PC-9 (cell line): ENCODE results near the gene CD44. TPM values are rescaled to one million over a fixed set of nuclear protein-coding genes. Genes with fewer than 3 reads are reported as not detected.

Experiments used
- BruUV-seq: library from RNA; stranded (reverse); fragments of 400-500 nt; replicated peaks from 2 replicates; lab custom pipeline; 2021; lab: Mats Ljungman, UMichigan
- CTCF ChIA-PET: fragments of 300-600 bp; sonication (Branson Sonifier 250); formaldehyde crosslinking; loops from one replicate; lab custom pipeline; 2022; ENCODE audit warnings: antibody characterized with exemption; lab: Charles Lee
- POLR2A ChIA-PET: fragments of 300-600 bp; sonication (Branson Sonifier 250); formaldehyde crosslinking; loops from one replicate; lab custom pipeline; 2022; ENCODE audit warnings: antibody characterized with exemption; ENCODE audit not compliant: unreplicated experiment; lab: Charles Lee
- DNase-seq, 2 experiments: peaks; one replicate each; pipeline versions ENCODE4 v3.0.0 to v3.0.0-alpha.2; 2015 to 2022; ENCODE audit warnings: mixed read lengths in 1 of 2
- H2AFZ ChIP-seq: fragments of 200-600 bp; sonication (generic); 2 replicates; pipeline ENCODE4 v1.8.1; 2017; ENCODE audit warnings: antibody characterized with exemption
- H3F3A ChIP-seq: fragments of 200-600 bp; sonication (generic); 2 replicates; pipeline ENCODE4 v1.8.1; 2017; ENCODE audit warnings: antibody characterized with exemption, mild to moderate bottlenecking, low read depth; ENCODE audit not compliant: insufficient read depth
- H3K27ac ChIP-seq: fragments of 200-600 bp; sonication (generic); 2 replicates; pipeline ENCODE4 v1.6.1; 2016; ENCODE audit warnings: mixed run types
- H3K27me3 ChIP-seq: fragments of 200-600 bp; sonication (generic); 2 replicates; pipeline ENCODE4 v1.6.1; 2016; ENCODE audit warnings: low read depth, mixed run types; ENCODE audit not compliant: insufficient read depth
- H3K36me3 ChIP-seq: fragments of 200-600 bp; sonication (generic); 2 replicates; pipeline ENCODE4 v1.6.1; 2016; ENCODE audit warnings: low read depth, mixed run types
- H3K4me1 ChIP-seq: fragments of 200-600 bp; sonication (generic); replicated peaks from 2 replicates; pipeline ENCODE4 v1.6.1; 2016; ENCODE audit warnings: mixed run types; ENCODE audit not compliant: insufficient read depth
- H3K4me2 ChIP-seq: fragments of 200-600 bp; sonication (generic); 2 replicates; pipeline ENCODE4 v1.6.1; 2017; ENCODE audit warnings: mixed run types
- H3K4me3 ChIP-seq: fragments of 200-600 bp; sonication (generic); 2 replicates; pipeline ENCODE4 v1.6.1; 2016; ENCODE audit warnings: mixed run types
- H3K79me2 ChIP-seq: fragments of 200-600 bp; sonication (generic); 2 replicates; pipeline ENCODE4 v1.6.1; 2017; ENCODE audit warnings: low read depth, mixed run types
- H3K9me2 ChIP-seq: fragments of 200-600 bp; sonication (generic); 2 replicates; pipeline ENCODE4 v1.8.1; 2017; ENCODE audit warnings: mild to moderate bottlenecking; ENCODE audit not compliant: insufficient read depth
- H3K9me3 ChIP-seq: fragments of 200-600 bp; sonication (generic); 2 replicates; pipeline ENCODE4 v1.8.1; 2016; ENCODE audit warnings: low read depth; ENCODE audit not compliant: insufficient read depth
- H4K20me1 ChIP-seq: fragments of 200-600 bp; sonication (generic); 2 replicates; pipeline ENCODE4 v1.8.1; 2017; ENCODE audit not compliant: insufficient read depth
- CTCF ChIP-seq: fragments of 200-600 bp; sonication (generic); conservative IDR thresholded peaks from 2 replicates; pipeline ENCODE4 v1.6.1; 2017; ENCODE audit warnings: mixed run types, antibody characterized with exemption, mild to moderate bottlenecking, moderate library complexity
- EZH2 ChIP-seq: fragments of 200-600 bp; sonication (generic); IDR thresholded peaks from 2 replicates; pipeline ENCODE4 v1.8.0; 2017; ENCODE audit warnings: antibody characterized with exemption, low read depth
- intact Hi-C: fragments of 100-400 bp; cut with micrococcal nuclease; formaldehyde crosslinking; loops from one replicate; pipeline ENCODE4 v1.10.0; 2022; ENCODE audit not compliant: unreplicated experiment
- total RNA-seq: library from RNA; stranded (reverse); gene quantifications from 2 replicates; pipeline ENCODE4 v1.2.3, GENCODE V29; 2021

The CD44 gene
- total RNA-seq, 1 experiment from 2014 or later = 775 TPM

DNA sequence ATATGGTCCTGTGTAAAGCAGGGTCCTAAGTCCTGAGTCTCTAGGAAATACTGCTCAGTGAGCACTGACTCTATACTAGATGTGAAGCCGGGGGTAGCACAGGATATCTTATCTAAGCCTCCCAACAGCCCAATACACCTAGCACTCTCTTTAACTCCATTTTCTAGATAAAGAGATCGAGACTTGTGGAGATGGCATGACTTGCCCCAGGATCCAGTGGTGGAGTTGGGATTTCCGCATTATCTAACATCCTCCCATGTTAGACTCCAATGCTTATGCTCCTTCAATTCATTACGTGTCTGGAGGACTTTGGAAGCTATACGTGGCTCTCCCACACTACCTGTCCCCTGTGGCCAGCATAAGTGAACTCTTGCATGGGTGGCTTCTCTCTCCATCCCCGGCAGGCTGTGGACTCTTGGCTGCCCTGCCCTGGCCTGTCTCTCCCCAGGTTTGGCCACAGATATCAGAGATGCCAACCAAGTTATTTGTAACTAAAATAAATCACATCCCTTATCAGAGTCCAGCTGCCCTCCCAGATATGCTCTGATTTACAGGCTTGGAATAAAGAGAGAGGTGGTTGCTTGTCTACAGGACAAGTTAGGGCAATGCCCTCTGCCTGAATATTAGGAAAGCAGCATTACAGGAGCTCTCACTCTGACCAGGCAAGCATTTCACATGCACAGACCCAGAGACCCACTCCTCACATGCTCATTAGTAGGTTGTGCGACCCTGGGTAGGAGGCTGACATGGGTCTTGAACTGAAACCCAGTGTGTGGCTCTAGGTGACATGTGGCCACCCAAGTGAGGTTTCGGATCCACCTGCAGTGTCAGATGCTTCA lies 4.5 kb downstream of the CD44 start:
- no peak; the same call in 1 of the 2 replicates for TF ChIP-seq CTCF
- no peak for TF ChIP-seq EZH2
- H2AFZ ChIP-seq = no peak overlapping the region
- DNase-seq = no peak
- intact Hi-C loops = loop anchor here (1.0 to 10.0 kb wide), 8 partner anchors 23 to 247 kb away; no protein-coding TSS in a partner anchor
- peaks cover 58% of the 10 kb centered on the region for H3K36me3 ChIP-seq
- no peaks in the 10 kb centered on the region for H3K27me3 ChIP-seq
- peak overlapping the region; percentile 91 for H3K27ac ChIP-seq
- H3F3A ChIP-seq = peaks cover 75% of the 10 kb centered on the region
- H3K79me2 ChIP-seq = peaks cover 100% of the 10 kb centered on the region
- H4K20me1 ChIP-seq = peaks cover 33% of the 10 kb centered on the region
- H3K9me2 ChIP-seq = no peaks in the 10 kb centered on the region
- H3K9me3 ChIP-seq = 0 out of 2 replicates have a peak, but pooled peaks cover 3% of the 10 kb centered on the region
- H3K4me3 ChIP-seq = peak overlapping the region; percentile 70
- peaks cover 79% of the 10 kb centered on the region for H3K4me1 ChIP-seq
- CTCF ChIA-PET = interaction anchor here (0.7 to 1.0 kb wide), 2 partner anchors 35 to 40 kb away, joined by 3 to 6 read pairs; no protein-coding TSS in a partner anchor
- H3K4me2 ChIP-seq = peak overlapping the region; percentile 97
- no TSS peak for BruUV-seq
- POLR2A ChIA-PET = interaction anchor here (0.6 to 0.7 kb wide), 2 partner anchors 134 to 1042 kb away, joined by 6 to 7 read pairs; no protein-coding TSS in a partner anchor

GRCh38 chr11:35144136-35144741 lies 5.3 kb downstream of the CD44 start:
- TF ChIP-seq EZH2 = no peak
- no peak for TF ChIP-seq CTCF
- peak; percentile 69 to 91 for DNase-seq
- H3K27me3 ChIP-seq = no peaks in the 10 kb centered on the region
- H3F3A ChIP-seq = peaks cover 80% of the 10 kb centered on the region
- intact Hi-C loops = loop anchor here (1.0 to 10.0 kb wide), 8 partner anchors 22 to 247 kb away; no protein-coding TSS in a partner anchor
- H3K4me1 ChIP-seq = peaks cover 85% of the 10 kb centered on the region
- no TSS peak for BruUV-seq
- H3K9me3 ChIP-seq = 0 out of 2 replicates have a peak, but pooled peaks cover 3% of the 10 kb centered on the region
- peak overlapping the region; percentile 97 for H3K4me2 ChIP-seq
- H3K4me3 ChIP-seq = peak overlapping the region; percentile 70
- H2AFZ ChIP-seq = no peak overlapping the region
- H3K9me2 ChIP-seq = no peaks in the 10 kb centered on the region
- H3K27ac ChIP-seq = peak overlapping the region; percentile 91
- POLR2A ChIA-PET = interaction anchor here (0.6 to 0.7 kb wide), 2 partner anchors 134 to 1042 kb away, joined by 6 to 7 read pairs; no protein-coding TSS in a partner anchor
- CTCF ChIA-PET = interaction anchor here (0.6 to 1.0 kb wide), 2 partner anchors 34 to 127 kb away, joined by 3 to 4 read pairs; no protein-coding TSS in a partner anchor
- peaks cover 33% of the 10 kb centered on the region for H4K20me1 ChIP-seq
- peaks cover 100% of the 10 kb centered on the region for H3K79me2 ChIP-seq
- H3K36me3 ChIP-seq = peaks cover 65% of the 10 kb centered on the region

DNA sequence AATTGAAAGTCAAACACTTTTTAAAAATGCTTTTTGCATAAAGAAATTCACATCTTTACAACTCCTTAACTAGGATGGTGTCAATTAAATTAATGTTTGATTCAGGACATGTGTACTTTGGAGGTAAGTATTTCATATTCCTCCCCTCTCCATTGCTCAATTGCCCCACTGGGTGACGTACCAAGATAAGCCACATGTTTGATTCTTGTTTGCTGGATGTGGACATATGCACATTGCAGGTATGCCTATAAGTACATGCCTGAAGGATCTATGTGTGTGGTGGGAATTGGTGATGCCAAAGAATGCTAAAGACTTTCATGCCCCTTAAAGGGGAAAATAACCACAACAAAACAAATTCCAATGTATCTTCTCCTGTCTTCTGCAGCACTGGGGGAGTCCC lies 5.8 kb downstream of the CD44 start:
- POLR2A ChIA-PET = interaction anchor here (0.5 kb wide), 1 partner anchor 695 kb away, joined by 3 read pairs; no protein-coding TSS in a partner anchor
- peaks cover 71% of the 10 kb centered on the region for H3K36me3 ChIP-seq
- peak in 1 of 2 experiments; percentile 72 for DNase-seq
- peak overlapping the region; percentile 97 for H3K4me2 ChIP-seq
- H3K4me3 ChIP-seq = peak overlapping the region; percentile 70
- BruUV-seq = no TSS peak
- peaks cover 91% of the 10 kb centered on the region for H3K4me1 ChIP-seq
- TF ChIP-seq EZH2 (no peak), CTCF (no peak)
- peaks cover 31% of the 10 kb centered on the region for H4K20me1 ChIP-seq
- H3K79me2 ChIP-seq = peaks cover 100% of the 10 kb centered on the region
- no peaks in the 10 kb centered on the region for H3K9me2 ChIP-seq
- H2AFZ ChIP-seq = no peak overlapping the region
- peaks cover 84% of the 10 kb centered on the region for H3F3A ChIP-seq
- CTCF ChIA-PET = interaction anchor here (0.6 to 1.0 kb wide), 2 partner anchors 34 to 128 kb away, joined by 3 to 4 read pairs; no protein-coding TSS in a partner anchor
- intact Hi-C loops = loop anchor here (1.0 to 10.0 kb wide), 8 partner anchors 21 to 246 kb away; no protein-coding TSS in a partner anchor
- peak overlapping the region; percentile 91 for H3K27ac ChIP-seq
- 0 out of 2 replicates have a peak, but pooled peaks cover 3% of the 10 kb centered on the region for H3K9me3 ChIP-seq
- no peaks in the 10 kb centered on the region for H3K27me3 ChIP-seq
